CD4-positive, alpha-beta T cell treated with Interleukin-4 for 4 hours (primary cell): ENCODE measurements around the gene DLG2.
"Not testable (repeated sequence)": the region's sequence is repeated elsewhere in the genome, so short reads cannot be mapped to it uniquely, and the experiment has no call there.

ENCODE experiments used
- DNase-seq: peaks from one replicate; pipeline ENCODE4 v3.0.0-alpha.2; 2020

Gene DLG2

GRCh38 chr11:83587797-83588196, 2039.3 kb downstream of the DLG2 start:
- not testable (repeated sequence) for DNase-seq

DNA sequence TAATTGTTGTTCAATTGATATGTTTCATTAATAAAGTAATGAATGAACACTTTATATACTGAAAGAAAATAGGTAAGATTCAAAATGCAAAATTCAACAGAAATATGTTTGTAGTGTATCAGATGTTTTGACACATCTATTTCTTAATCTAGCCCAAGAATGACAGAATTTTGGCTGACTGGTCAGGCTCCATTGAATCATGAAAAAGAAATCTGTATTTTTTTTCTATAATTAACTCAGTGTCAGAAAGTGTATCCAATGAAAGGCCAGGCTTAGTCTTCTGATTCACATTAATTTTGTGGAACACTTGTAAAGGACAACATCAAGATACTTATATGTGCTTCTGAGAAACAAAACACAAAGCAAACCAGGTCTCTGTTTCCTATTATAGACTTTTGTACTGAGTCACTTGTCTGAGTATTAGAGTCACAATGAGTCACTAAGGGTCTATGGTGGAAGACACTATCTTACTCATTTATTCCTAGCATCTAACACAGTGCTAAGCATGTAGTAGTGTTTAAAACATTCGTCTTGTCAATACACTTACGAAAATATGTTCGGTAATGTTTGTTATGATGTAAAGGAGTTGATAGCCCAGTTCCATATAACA, 2043.3 kb downstream of the DLG2 start:
- DNase-seq: no peak

DNA sequence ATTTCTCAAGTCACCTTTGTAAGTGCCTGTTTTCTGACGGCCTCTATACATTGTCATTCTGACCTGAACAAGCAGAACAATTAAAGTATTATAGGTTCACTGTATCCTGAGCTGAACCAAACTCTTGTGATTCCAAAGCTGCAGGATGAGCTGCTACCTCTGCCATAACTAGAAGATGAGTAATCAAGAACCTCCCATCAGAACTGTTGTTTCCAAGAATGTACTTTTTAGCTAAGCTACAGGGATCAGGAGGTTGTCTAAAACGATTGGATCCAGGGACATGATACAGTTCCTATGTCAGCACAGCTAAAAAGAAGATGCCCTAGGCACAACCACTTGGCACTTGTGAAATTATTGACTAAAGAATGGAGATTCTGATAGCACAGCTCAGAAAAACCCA, 2052.6 kb downstream of the DLG2 start:
- no peak for DNase-seq

GRCh38 chr11:83572581-83573496, 2054.3 kb downstream of the DLG2 start:
- no peak for DNase-seq

DNA sequence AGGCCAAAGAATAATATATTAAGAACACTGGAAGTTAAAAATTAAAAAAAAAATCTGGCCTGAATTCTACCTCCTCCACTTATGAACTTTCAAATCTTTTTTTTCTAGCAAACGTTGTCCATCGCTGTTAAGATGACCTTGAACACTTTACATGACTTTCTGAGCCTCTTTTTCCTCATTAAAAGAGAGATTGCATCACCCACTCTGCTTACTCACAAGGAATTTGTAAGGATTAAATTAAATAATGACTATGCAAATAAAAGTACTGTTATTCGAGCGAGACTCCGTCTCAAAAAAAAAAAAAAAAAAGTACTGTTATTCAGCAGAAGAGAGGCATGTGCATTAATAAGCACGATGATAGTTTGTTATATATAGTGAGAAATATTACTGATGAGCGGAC, 2055.8 kb downstream of the DLG2 start:
- no peak for DNase-seq

GRCh38 chr11:83569134-83569805, 2057.9 kb downstream of the DLG2 start:
- DNase-seq: no peak

- no peak for DNase-seq
Measured at GRCh38 chr11:83568516-83568915, 2058.6 kb downstream of the DLG2 start.

DNA sequence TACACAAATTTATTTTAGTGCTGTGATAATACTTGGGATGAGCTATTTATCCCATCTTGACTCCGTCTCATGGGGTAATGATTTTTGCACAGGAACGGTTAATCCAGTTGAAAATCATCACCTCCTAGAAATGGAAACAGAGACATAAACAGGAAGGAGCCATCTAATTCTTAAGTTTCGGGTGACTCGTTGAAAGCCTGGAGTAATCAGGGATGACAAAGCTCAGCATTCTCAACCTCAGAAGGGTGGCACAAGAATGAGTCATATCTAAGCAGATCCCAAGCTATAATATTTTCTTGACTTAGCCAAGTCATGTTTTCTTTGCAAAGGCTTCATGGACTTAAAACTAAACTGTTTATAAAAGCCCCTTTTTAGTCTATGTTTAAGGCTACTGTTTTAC, 2060.2 kb downstream of the DLG2 start:
- no peak for DNase-seq

- DNase-seq: no peak
Measured at GRCh38 chr11:83564870-83565269, 2062.3 kb downstream of the DLG2 start.

DNA sequence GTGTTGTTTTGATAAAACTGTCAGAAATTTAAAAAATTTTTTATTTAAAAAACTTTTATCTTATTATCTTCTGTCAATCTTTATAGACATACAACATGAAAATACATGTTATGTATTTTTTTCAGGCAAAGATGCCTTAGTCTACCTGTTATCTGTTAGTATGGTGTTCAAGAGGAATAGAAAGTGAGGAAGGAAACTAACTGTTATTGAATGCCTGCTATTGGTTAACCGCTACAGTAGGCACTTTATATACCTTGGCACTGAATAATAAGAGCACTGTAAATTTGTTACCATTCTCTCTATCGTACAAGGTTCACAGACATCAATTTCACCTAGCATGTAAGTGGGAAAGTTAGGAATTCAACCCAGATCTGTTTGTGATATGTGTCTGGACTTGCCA, 2068.9 kb downstream of the DLG2 start:
- DNase-seq: no peak

DNA sequence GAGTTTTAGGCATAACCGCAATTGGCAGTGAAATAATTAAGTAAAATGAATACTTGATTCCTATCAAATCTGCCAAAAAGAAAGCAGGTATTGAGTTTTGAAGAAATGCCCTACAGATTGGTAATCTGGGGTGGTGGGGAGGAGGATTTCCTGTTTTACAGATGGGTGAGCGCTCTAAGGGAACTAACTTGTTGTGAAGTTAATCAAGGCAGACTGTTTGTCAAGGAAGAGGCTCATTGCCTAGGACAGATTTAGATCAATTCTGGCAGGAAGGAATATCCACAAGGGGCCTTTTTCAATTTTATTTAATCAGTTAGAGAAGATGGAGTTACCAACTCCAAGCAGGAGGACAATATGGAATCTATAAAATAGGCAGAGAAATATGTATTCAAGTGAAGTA, 2069.5 kb downstream of the DLG2 start:
- no peak for DNase-seq

- DNase-seq: no peak
Measured at GRCh38 chr11:83554876-83555275, 2072.3 kb downstream of the DLG2 start.

DNA sequence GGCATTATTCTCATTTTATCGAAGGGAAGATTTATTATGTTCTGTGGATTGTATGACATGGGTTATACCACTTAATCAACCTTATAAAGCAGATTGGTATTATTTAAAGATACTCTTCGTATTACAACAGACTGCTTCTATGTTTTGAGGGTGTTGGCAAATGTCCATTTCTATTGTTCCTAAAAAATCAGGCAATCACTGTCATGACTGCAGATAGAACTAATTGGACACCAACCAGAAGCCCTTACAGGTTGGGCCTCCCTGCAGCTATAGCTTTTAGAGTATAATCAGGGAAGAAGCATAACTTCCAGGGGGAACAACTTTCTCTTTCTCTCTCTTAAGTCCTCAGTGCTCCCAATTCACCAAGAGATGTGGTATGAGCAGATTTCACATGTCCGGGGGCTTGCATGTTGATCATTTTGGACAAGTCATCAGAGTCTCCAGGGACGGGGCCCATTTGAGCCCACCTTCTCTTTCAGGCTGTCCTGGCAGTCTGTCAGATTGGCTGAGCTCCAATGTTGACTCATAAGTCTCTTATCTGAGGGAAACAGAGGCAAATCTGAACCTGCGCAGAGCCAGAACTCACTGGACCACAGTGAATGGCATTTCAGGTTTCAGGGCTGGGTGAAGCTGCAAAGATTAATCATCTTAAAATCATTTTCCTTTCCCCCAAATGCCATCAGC, 2077.0 kb downstream of the DLG2 start:
- no peak for DNase-seq

DNA sequence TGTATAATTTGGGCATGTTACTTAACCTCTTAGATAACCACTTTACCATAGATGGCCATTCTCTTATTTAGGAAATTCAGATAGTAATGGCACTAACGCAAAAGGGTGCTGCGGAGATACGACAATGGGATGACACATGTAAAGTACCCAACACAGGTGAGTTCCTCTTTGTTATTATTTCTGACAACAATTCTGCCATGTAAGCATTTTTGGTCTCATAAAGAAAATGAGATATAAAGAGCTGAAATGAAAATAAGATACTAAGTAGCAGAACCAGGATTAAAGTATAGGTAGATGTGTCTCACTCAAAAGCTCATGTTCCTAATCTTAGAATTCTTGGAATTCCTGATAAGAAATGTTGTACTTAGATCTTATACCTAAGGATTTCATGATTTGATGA, 2080.8 kb downstream of the DLG2 start:
- DNase-seq: no peak

GRCh38 chr11:83545494-83546260, 2081.5 kb downstream of the DLG2 start:
- no peak for DNase-seq

DNA sequence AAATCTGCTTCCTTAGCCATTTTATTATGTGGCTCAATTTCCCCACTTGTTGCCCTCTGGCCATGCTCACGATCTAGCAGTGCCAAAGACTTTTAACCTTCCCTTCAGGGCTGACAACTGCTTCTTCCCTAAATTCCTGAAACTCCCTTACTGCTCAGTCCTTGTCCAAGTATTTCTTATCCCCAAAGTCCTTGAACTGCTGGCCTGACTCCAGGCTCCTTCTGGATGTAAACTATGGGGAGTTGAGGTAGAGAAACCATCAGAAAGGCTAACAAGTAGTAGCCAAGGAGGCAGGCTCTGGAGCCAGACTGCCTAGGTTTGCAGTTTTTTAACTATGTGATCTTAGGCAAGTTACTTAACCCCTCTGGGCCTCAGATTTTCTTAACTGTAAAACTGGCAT, 2082.3 kb downstream of the DLG2 start:
- DNase-seq: no peak

GRCh38 chr11:83543706-83544439, 2083.3 kb downstream of the DLG2 start:
- no peak for DNase-seq

- DNase-seq: no peak
Measured at GRCh38 chr11:83542861-83543260, 2084.3 kb downstream of the DLG2 start.

DNA sequence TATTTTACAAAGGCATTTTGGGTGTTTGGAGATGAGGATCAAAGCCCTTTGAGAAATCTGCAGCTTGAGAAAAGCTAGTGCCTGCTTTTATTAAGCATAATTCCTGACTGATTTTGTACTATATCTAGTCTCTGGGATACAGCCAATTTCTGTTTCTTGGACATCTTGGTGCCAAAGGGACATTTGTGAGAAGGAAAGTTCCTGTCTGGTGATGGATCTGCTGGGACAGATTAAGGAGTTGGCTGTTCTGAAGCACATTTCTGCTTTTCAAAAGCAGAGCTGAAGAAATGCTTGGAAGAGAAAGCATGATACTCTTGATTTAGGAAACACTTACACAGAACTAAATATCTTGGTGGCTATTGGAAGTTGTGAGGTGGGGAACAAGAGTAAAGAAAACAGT, 2086.4 kb downstream of the DLG2 start:
- no peak for DNase-seq

GRCh38 chr11:83540112-83540675, 2086.9 kb downstream of the DLG2 start:
- no peak for DNase-seq

- DNase-seq: no peak
Measured at GRCh38 chr11:83538286-83538685, 2088.9 kb downstream of the DLG2 start.
